MM.1S (cell line): Measurements from ENCODE around the gene ATF5.

Experiments
- CTCF ChIP-seq: fragments of 300-600 bp; sonication (generic); IDR thresholded peaks from 2 replicates; pipeline ENCODE4 v1.5.1; 2016; ENCODE audit warnings: antibody characterized with exemption, low read length, mixed read lengths
- EZH2phosphoT487 ChIP-seq: fragments of 300-600 bp; sonication (generic); IDR thresholded peaks from 2 replicates; pipeline ENCODE4 v1.6.1; 2018; ENCODE audit warnings: antibody characterized with exemption, low read length

- no peak for TF ChIP-seq CTCF
- TF ChIP-seq EZH2phosphoT487: no peak
Measured at GRCh38 chr19:49923055-49924003, 5.7 kb upstream of the ATF5 start.
